Mesodermal cell (in vitro differentiated cells): ENCODE measurements around the gene ARHGEF7.

Experiments used
- H3K27ac ChIP-seq: 2 replicates; pipeline ENCODE4 v1.7.0; 2013; ENCODE audit warnings: mild to moderate bottlenecking, low read depth, low read length, moderate library complexity; ENCODE audit not compliant: severe bottlenecking
- H3K36me3 ChIP-seq: 2 replicates; pipeline ENCODE4 v1.7.1; 2013; ENCODE audit warnings: mild to moderate bottlenecking, low read length, moderate library complexity; ENCODE audit not compliant: control insufficient read depth, insufficient read depth
- H3K4me1 ChIP-seq: one replicate; pipeline ENCODE4 v1.7.1; 2013; ENCODE audit warnings: mild to moderate bottlenecking, low read length; ENCODE audit not compliant: insufficient read depth, control insufficient read depth, poor library complexity, severe bottlenecking
- H3K4me3 ChIP-seq: 2 replicates; pipeline ENCODE4 v1.7.0; 2013; ENCODE audit warnings: low read length, control low read depth, mild to moderate bottlenecking; ENCODE audit not compliant: insufficient read depth, poor library complexity, severe bottlenecking; ENCODE audit errors: extremely low read depth
- H3K9me3 ChIP-seq: 2 replicates; pipeline ENCODE4 v1.7.1; 2013; ENCODE audit warnings: mild to moderate bottlenecking, low read length, moderate library complexity; ENCODE audit not compliant: control insufficient read depth
- WGBS, 2 experiments: methylation state at CpG; one replicate each; pipeline ENCODE4 v1.1.5; 2013; ENCODE audit warnings: missing lambda C conversion rate in 2 of 2; ENCODE audit not compliant: insufficient coverage in 2 of 2; 5-methylcytosine and 5-hydroxymethylcytosine counted together

ARHGEF7 gene

GRCh38 chr13:111265006-111265700 is 150.0 kb downstream of the ARHGEF7 start:
- no peak overlapping the region for H3K27ac ChIP-seq

GRCh38 chr13:111265701-111266035 is 150.6 kb downstream of the ARHGEF7 start:
- Histone ChIP-seq H3K27ac (no peak overlapping the region), H3K9me3 (no peaks in the 10 kb centered on the region), H3K4me3 (no peak overlapping the region), H3K36me3 (peaks cover 66% of the 10 kb centered on the region), H3K4me1 (no peaks in the 10 kb centered on the region)
- WGBS, 2 experiments: 86 to 90% methylated on average over 7 of the region's 7 CpGs

More at GRCh38 chr13:111265006-111265700, 150.0 kb downstream of the ARHGEF7 start:
- Histone ChIP-seq H3K4me1 (no peaks in the 10 kb centered on the region), H3K4me3 (no peak overlapping the region), H3K36me3 (peaks cover 64% of the 10 kb centered on the region), H3K9me3 (peaks cover 2% of the 10 kb centered on the region)
- WGBS, 2 experiments: 76 to 91% methylated on average over 5 to 10 of the region's 14 CpGs

GRCh38 chr13:111267205-111267604 is 152.1 kb downstream of the ARHGEF7 start:
- WGBS, 2 experiments: 92 to 94% methylated on average over 3 to 5 of the region's 5 CpGs
- H3K36me3 ChIP-seq: peaks cover 78% of the 10 kb centered on the region
- H3K4me3 ChIP-seq: no peak overlapping the region
- H3K27ac ChIP-seq: no peak overlapping the region
- H3K9me3 ChIP-seq: no peaks in the 10 kb centered on the region
- H3K4me1 ChIP-seq: no peaks in the 10 kb centered on the region

- WGBS, 2 experiments: 86 to 88% methylated on average over 2 of the region's 2 CpGs
These were observed 152.7 kb downstream of the ARHGEF7 start for GRCh38 chr13:111267784-111268183.

GRCh38 chr13:111269508-111269907 is 154.4 kb downstream of the ARHGEF7 start:
- H3K36me3 ChIP-seq: peaks cover 82% of the 10 kb centered on the region
- H3K4me3 ChIP-seq: no peak overlapping the region
- no peak overlapping the region for H3K27ac ChIP-seq
- H3K9me3 ChIP-seq: no peaks in the 10 kb centered on the region
- WGBS, 2 experiments: 95 to 96% methylated on average over 7 to 10 of the region's 10 CpGs
- H3K4me1 ChIP-seq: no peaks in the 10 kb centered on the region

More at GRCh38 chr13:111267784-111268183, 152.7 kb downstream of the ARHGEF7 start:
- Histone ChIP-seq H3K4me3 (no peak overlapping the region), H3K36me3 (peaks cover 78% of the 10 kb centered on the region), H3K27ac (no peak overlapping the region), H3K9me3 (no peaks in the 10 kb centered on the region), H3K4me1 (no peaks in the 10 kb centered on the region)

- Histone ChIP-seq H3K36me3 (peaks cover 83% of the 10 kb centered on the region), H3K9me3 (no peaks in the 10 kb centered on the region), H3K27ac (no peak overlapping the region), H3K4me3 (no peak overlapping the region), H3K4me1 (no peaks in the 10 kb centered on the region)
- WGBS, 2 experiments: 83 to 93% methylated on average over 1 to 3 of the region's 5 CpGs
These were observed 155.0 kb downstream of the ARHGEF7 start for GRCh38 chr13:111270126-111270525.

- H3K9me3 ChIP-seq: no peaks in the 10 kb centered on the region
- peaks cover 87% of the 10 kb centered on the region for H3K36me3 ChIP-seq
- 91 to 98% methylated on average over 10 to 13 of the region's 20 CpGs for WGBS, 2 experiments
These were observed 155.9 kb downstream of the ARHGEF7 start for GRCh38 chr13:111270765-111271698.

GRCh38 chr13:111272117-111272516 is 157.0 kb downstream of the ARHGEF7 start:
- Histone ChIP-seq H3K4me1 (no peaks in the 10 kb centered on the region), H3K27ac (no peak overlapping the region), H3K4me3 (no peak overlapping the region), H3K9me3 (no peaks in the 10 kb centered on the region), H3K36me3 (peaks cover 87% of the 10 kb centered on the region)
- WGBS, 2 experiments: 90 to 98% methylated on average over 6 of the region's 7 CpGs

More at GRCh38 chr13:111270765-111271698, 155.9 kb downstream of the ARHGEF7 start:
- Histone ChIP-seq H3K27ac (no peak overlapping the region), H3K4me3 (no peak overlapping the region), H3K4me1 (no peaks in the 10 kb centered on the region)

- Histone ChIP-seq H3K27ac (no peak overlapping the region), H3K36me3 (peaks cover 79% of the 10 kb centered on the region)
- 90% methylated on average over 8 to 9 of the region's 10 CpGs for WGBS, 2 experiments
These were observed 160.3 kb downstream of the ARHGEF7 start for GRCh38 chr13:111275382-111275781.

GRCh38 chr13:111275995-111276618 is 161.0 kb downstream of the ARHGEF7 start:
- Histone ChIP-seq H3K27ac (no peak overlapping the region), H3K9me3 (no peaks in the 10 kb centered on the region), H3K36me3 (peaks cover 74% of the 10 kb centered on the region), H3K4me3 (no peak overlapping the region), H3K4me1 (peaks cover 6% of the 10 kb centered on the region)
- WGBS, 2 experiments: 88 to 90% methylated on average over 3 to 5 of the region's 5 CpGs

More at GRCh38 chr13:111275382-111275781, 160.3 kb downstream of the ARHGEF7 start:
- no peaks in the 10 kb centered on the region for H3K9me3 ChIP-seq
- peaks cover 1% of the 10 kb centered on the region for H3K4me1 ChIP-seq
- H3K4me3 ChIP-seq: no peak overlapping the region
